SJSA1 (cell line): ENCODE results near the gene SYNPO2. TPM values are rescaled to one million over a fixed set of nuclear protein-coding genes. Genes with fewer than 3 reads are reported as not detected.

Source experiments
- DNase-seq, 2 experiments: peaks; one replicate each; pipeline ENCODE4 v3.0.0-alpha.2; 2015 to 2020; ENCODE audit warnings: low spot score in 2 of 2, low read depth in 1 of 2
- H3K27ac ChIP-seq: fragments of 250-450 bp; sonication (Bioruptor Pico); 2 replicates; pipeline ENCODE4 v1.5.1; 2020; ENCODE audit warnings: mild to moderate bottlenecking, moderate library complexity
- H3K27me3 ChIP-seq: fragments of 250-450 bp; sonication (Bioruptor Pico); replicated peaks from 2 replicates; pipeline ENCODE4 v1.5.1; 2020; ENCODE audit warnings: mild to moderate bottlenecking, moderate library complexity
- H3K36me3 ChIP-seq: fragments of 250-450 bp; sonication (Bioruptor Pico); 2 replicates; pipeline ENCODE4 v1.5.1; 2020; ENCODE audit warnings: mild to moderate bottlenecking
- H3K4me1 ChIP-seq: fragments of 250-450 bp; sonication (Bioruptor Pico); replicated peaks from 2 replicates; pipeline ENCODE4 v1.6.1; 2021; ENCODE audit warnings: mild to moderate bottlenecking
- H3K4me3 ChIP-seq: fragments of 250-450 bp; sonication (Bioruptor Pico); 2 replicates; pipeline ENCODE4 v1.5.1; 2020; ENCODE audit warnings: mild to moderate bottlenecking
- H3K9me3 ChIP-seq: fragments of 250-450 bp; sonication (Bioruptor Pico); replicated peaks from 2 replicates; pipeline ENCODE4 v1.5.1; 2020; ENCODE audit warnings: mild to moderate bottlenecking
- total RNA-seq: library from RNA; depleted of rRNA; stranded (reverse); fragments of >200 nt; shearing (Covaris generic); gene quantifications from 2 replicates; pipeline ENCODE4 v1.2.3, GENCODE V29; 2014

The SYNPO2 gene
- total RNA-seq, 1 experiment from 2014 or later: 4.7 TPM

- H3K27me3 ChIP-seq: no peaks in the 10 kb centered on the region
- 0 out of 2 replicates have a peak, but pooled peaks cover 2% of the 10 kb centered on the region for H3K4me1 ChIP-seq
- no peak for DNase-seq
- H3K9me3 ChIP-seq: no peaks in the 10 kb centered on the region
- H3K27ac ChIP-seq: no peak overlapping the region
- no peaks in the 10 kb centered on the region for H3K36me3 ChIP-seq
- H3K4me3 ChIP-seq: no peak overlapping the region
Measured at GRCh38 chr4:119087121-119087520, 198.5 kb downstream of the SYNPO2 start.

GRCh38 chr4:119087656-119088055 lies 199.0 kb downstream of the SYNPO2 start:
- no peaks in the 10 kb centered on the region for H3K9me3 ChIP-seq
- H3K4me3 ChIP-seq: no peak overlapping the region
- DNase-seq: no peak
- H3K27me3 ChIP-seq: no peaks in the 10 kb centered on the region
- no peaks in the 10 kb centered on the region for H3K36me3 ChIP-seq
- no peak overlapping the region for H3K27ac ChIP-seq
- 0 out of 2 replicates have a peak, but pooled peaks cover 5% of the 10 kb centered on the region for H3K4me1 ChIP-seq

DNA sequence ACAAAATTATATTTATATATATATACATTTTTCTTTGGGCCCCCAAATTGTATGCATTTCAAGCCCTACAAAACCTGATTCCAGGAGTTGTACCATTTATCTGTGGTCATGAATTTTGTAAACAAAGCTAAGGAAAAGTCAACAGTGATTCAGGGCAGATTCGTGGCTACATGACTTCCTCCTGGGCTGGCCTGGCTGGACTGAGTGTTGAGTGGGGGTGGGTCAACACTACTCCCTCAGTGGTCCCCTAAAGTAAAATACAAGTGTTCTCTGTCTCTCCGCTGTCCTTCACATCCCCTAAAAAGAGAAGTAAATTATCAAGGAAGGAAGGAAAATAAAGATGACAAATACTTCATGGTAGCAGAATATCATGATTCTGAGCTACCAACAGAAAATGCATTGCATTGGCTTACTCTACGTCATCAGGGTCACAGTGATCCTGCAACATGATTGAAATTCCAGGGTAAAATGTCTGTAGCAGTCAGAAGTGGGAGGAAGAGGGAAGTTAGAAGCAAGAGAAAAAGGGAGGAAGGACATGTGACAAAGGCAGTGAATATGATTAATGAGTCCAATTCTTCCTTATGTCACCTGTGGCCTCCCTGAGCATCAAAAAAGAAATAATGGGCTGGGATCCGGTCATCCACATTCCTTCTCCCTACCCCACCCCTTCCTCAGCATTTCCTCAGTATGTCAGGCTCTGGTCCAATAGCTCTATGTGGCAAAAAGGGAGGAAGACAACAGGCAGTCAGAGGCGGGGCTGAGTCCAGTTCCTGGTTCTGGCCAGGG lies 204.6 kb downstream of the SYNPO2 start:
- H3K27ac ChIP-seq: peak overlapping the region; percentile 44
- no peaks in the 10 kb centered on the region for H3K27me3 ChIP-seq
- H3K4me3 ChIP-seq: no peak overlapping the region
- peaks cover 12% of the 10 kb centered on the region for H3K4me1 ChIP-seq
- H3K36me3 ChIP-seq: no peaks in the 10 kb centered on the region
- H3K9me3 ChIP-seq: no peaks in the 10 kb centered on the region
- peak; percentile 38 to 48 for DNase-seq

- Histone ChIP-seq H3K27ac (no peak overlapping the region), H3K27me3 (no peaks in the 10 kb centered on the region), H3K4me3 (no peak overlapping the region), H3K9me3 (no peaks in the 10 kb centered on the region), H3K36me3 (no peaks in the 10 kb centered on the region), H3K4me1 (peaks cover 13% of the 10 kb centered on the region)
- DNase-seq: no peak
Measured at GRCh38 chr4:119097282-119097900, 208.7 kb downstream of the SYNPO2 start.

- Histone ChIP-seq H3K36me3 (no peaks in the 10 kb centered on the region), H3K9me3 (no peaks in the 10 kb centered on the region), H3K4me1 (peaks cover 18% of the 10 kb centered on the region), H3K27me3 (no peaks in the 10 kb centered on the region), H3K27ac (no peak overlapping the region), H3K4me3 (no peak overlapping the region)
- DNase-seq: no peak
Measured at GRCh38 chr4:119098306-119098705, 209.7 kb downstream of the SYNPO2 start.

DNA sequence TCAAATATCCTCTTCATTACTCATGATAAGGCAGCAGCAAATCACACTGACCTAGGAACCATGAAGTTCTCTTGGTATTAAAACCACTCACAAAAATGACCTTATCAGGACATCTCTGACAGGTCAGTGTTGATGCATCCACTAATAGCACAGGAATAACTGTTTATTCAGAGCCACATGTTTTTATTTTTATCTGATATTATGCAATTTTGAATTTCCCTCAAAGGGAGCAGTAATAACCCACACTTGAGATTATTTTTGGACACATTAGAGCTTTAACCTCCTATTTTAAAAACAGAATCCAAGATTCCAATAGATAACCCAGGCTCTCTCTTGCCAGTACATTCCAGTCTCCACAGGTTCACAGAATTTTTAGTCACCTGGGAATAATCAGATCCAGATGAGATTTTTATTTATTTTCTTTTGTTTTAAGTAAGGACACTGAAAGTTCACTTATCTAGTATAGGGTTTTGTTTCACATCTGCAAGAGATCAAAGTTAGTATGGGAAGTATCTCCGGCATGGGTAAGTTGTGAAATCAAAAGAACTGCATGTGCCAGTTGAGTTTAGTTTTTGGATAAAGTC lies 210.7 kb downstream of the SYNPO2 start:
- Histone ChIP-seq H3K4me1 (peaks cover 21% of the 10 kb centered on the region), H3K27me3 (no peaks in the 10 kb centered on the region), H3K36me3 (no peaks in the 10 kb centered on the region), H3K4me3 (no peak overlapping the region), H3K27ac (no peak overlapping the region), H3K9me3 (no peaks in the 10 kb centered on the region)
- DNase-seq: no peak

GRCh38 chr4:119100655-119101054 lies 212.0 kb downstream of the SYNPO2 start:
- H3K36me3 ChIP-seq: no peaks in the 10 kb centered on the region
- H3K4me1 ChIP-seq: peaks cover 21% of the 10 kb centered on the region
- H3K9me3 ChIP-seq: no peaks in the 10 kb centered on the region
- no peak overlapping the region for H3K4me3 ChIP-seq
- no peak for DNase-seq
- no peaks in the 10 kb centered on the region for H3K27me3 ChIP-seq
- H3K27ac ChIP-seq: no peak overlapping the region

- Histone ChIP-seq H3K4me3 (no peak overlapping the region), H3K4me1 (peaks cover 21% of the 10 kb centered on the region), H3K27me3 (no peaks in the 10 kb centered on the region), H3K9me3 (no peaks in the 10 kb centered on the region), H3K27ac (peak overlapping the region; percentile 96), H3K36me3 (no peaks in the 10 kb centered on the region)
- peak; percentile 71 to 90 for DNase-seq
Measured at GRCh38 chr4:119103263-119103662, 214.6 kb downstream of the SYNPO2 start.

DNA sequence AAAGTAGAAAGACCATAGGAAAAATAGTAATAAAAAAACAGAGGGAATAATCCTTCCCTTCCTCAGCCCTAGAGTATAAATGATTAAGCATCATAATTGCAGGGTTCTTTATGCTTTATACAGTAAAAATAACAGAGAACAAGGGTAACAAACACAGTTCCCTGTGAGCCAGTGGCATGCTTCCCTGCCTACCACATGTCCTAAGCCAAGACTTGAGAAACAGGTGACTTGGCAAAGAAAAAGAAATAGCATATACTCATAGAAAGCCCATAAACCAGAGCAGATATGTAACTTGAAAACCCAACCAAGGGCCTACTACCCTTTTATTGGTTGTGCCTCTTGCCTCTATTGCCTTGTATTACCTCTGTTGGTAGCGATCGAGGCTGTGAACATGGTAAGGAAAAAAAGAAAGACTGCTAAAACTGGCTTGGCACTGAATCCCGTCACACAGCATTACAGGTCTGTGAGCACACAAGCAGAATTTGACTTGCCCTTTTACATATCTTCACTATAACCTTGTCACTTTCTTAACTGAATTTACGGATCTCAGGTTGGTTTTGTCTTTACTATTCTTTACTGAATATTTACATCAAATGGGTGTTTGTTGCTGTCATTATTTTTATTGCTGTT lies 216.1 kb downstream of the SYNPO2 start:
- no peaks in the 10 kb centered on the region for H3K36me3 ChIP-seq

GRCh38 chr4:119105605-119106004 lies 217.0 kb downstream of the SYNPO2 start:
- Histone ChIP-seq H3K27ac (no peak overlapping the region), H3K36me3 (no peaks in the 10 kb centered on the region), H3K9me3 (no peaks in the 10 kb centered on the region), H3K4me3 (no peak overlapping the region), H3K27me3 (no peaks in the 10 kb centered on the region), H3K4me1 (peaks cover 21% of the 10 kb centered on the region)
- no peak for DNase-seq

More for the DNA sequence above, 216.1 kb downstream of the SYNPO2 start:
- Histone ChIP-seq H3K4me1 (peaks cover 21% of the 10 kb centered on the region), H3K27ac (no peak overlapping the region), H3K4me3 (no peak overlapping the region), H3K9me3 (no peaks in the 10 kb centered on the region), H3K27me3 (no peaks in the 10 kb centered on the region)
- no peak for DNase-seq

GRCh38 chr4:119106036-119107000 lies 217.7 kb downstream of the SYNPO2 start:
- Histone ChIP-seq H3K36me3 (no peaks in the 10 kb centered on the region), H3K4me3 (no peak overlapping the region), H3K27me3 (no peaks in the 10 kb centered on the region), H3K4me1 (peaks cover 21% of the 10 kb centered on the region), H3K27ac (no peak overlapping the region), H3K9me3 (no peaks in the 10 kb centered on the region)
- DNase-seq: no peak

- Histone ChIP-seq H3K36me3 (no peaks in the 10 kb centered on the region), H3K27me3 (no peaks in the 10 kb centered on the region), H3K4me3 (no peak overlapping the region), H3K4me1 (peaks cover 13% of the 10 kb centered on the region), H3K27ac (no peak overlapping the region), H3K9me3 (no peaks in the 10 kb centered on the region)
- DNase-seq: no peak
Measured at GRCh38 chr4:119110121-119110520, 221.5 kb downstream of the SYNPO2 start.
